ENCODE results near the gene STAP1.
A peak's percentile ranks its signal among the peaks of the same experiment; 100 is the strongest.
"Not testable (repeated sequence)": the region's sequence is repeated elsewhere in the genome, so short reads cannot be mapped to it uniquely, and the experiment has no call there.

STAP1 gene, protein sequence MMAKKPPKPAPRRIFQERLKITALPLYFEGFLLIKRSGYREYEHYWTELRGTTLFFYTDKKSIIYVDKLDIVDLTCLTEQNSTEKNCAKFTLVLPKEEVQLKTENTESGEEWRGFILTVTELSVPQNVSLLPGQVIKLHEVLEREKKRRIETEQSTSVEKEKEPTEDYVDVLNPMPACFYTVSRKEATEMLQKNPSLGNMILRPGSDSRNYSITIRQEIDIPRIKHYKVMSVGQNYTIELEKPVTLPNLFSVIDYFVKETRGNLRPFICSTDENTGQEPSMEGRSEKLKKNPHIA

DNA sequence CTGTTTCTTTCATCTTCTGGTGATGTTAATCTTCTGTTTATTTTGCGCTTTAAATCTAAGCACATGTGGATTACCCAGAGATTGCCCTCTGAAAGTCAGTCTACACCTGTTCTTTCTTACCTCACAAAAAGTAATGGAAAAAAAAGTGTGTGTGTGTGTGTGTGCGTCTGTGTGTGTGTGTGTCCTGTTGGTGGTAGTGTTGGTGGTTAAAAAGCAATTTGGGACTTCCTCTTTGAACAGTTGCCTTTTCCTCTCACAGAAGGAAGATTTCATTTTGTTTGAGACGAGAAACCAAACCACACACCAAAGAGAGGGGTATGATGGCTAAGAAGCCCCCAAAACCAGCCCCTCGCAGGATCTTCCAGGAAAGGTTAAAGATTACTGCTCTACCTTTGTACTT is at the start of gene STAP1:
TSS of gene STAP1 (plus strand) at position 235 of the 400 bp plus-strand sequence. CDS start at position 318, 83 bp downstream.
- no peak for DNase-seq (ENCODE audit: low read depth)

DNA sequence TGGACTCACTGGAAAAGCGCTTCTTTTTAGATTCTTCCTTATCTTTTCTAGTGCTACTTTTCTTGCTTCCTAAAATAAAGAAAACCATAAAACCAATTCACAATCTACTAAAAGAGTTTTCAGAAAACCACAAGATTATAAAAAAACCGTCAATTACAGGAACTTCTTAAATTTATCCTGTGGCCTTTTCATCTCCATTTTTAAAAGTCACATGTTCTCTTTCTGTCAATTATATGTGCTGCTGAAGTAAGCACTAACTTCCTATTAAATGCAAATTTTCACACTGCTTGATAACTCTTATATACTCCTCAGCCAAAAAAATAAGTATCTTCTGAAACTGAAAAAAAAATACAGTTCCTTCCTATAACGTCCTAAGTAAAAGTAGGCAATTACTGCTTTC is 46.0 kb upstream of the STAP1 start:
- DNase-seq (ENCODE audit: low read depth), result no peak

DNA sequence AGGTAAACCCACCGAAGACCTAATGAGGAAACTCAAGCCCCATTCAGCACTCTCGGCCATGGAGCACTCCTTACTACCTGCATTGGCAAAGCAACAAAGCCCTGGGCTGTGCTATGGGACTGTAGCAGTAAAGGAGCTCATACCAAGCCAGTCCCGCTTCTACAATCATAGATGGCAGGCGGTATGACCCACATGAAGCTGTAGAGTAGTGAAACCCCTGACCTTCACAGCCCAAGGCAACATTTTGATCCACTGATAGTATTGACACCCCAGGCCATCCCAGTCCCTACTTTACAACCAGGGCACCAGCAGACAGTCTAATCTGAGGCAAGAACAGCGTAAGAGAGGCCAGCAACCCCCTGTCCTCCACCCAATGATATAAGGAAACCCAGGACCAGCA is 38.4 kb upstream of the STAP1 start:
- no peak for DNase-seq (ENCODE audit: low read depth)

DNA sequence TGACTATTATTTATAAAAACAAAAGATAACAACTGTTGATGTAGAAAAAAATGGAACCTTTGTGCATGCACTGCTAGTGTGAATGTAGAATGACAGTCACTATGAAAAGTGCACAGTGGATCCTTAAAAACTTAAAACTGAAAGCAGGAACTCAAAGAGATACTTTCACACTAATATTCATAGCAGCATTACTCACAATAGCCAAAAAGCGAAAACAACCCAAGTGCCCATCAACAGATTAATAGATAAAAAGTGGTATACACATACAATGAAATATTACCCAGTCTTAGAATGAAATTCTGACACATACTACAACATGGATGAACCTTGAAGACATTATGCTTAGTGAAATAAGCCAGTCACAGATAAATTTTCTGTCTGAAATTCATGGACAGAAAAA is 37.0 kb upstream of the STAP1 start:
- DNase-seq (ENCODE audit: low read depth), result no peak

DNA sequence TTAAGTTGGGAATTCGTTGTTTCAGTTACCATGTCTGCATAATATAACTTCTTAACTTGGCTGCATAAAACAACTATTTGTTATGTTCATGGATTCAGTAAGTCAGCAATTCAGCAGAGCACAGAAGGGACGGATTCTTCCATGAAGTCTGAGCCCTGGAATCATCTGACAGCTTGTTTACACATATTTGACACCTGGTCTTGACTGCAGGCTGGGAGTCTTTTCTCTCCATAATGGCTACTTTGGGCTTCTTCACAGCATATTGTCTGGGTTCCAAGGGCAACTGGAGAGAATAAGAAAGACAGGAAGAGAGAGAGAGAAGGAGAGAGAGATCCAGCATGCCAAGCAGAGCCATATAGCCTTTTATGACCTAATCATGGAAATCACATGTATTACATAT is 36.3 kb upstream of the STAP1 start:
- DNase-seq (ENCODE audit: low read depth), result no peak

DNA sequence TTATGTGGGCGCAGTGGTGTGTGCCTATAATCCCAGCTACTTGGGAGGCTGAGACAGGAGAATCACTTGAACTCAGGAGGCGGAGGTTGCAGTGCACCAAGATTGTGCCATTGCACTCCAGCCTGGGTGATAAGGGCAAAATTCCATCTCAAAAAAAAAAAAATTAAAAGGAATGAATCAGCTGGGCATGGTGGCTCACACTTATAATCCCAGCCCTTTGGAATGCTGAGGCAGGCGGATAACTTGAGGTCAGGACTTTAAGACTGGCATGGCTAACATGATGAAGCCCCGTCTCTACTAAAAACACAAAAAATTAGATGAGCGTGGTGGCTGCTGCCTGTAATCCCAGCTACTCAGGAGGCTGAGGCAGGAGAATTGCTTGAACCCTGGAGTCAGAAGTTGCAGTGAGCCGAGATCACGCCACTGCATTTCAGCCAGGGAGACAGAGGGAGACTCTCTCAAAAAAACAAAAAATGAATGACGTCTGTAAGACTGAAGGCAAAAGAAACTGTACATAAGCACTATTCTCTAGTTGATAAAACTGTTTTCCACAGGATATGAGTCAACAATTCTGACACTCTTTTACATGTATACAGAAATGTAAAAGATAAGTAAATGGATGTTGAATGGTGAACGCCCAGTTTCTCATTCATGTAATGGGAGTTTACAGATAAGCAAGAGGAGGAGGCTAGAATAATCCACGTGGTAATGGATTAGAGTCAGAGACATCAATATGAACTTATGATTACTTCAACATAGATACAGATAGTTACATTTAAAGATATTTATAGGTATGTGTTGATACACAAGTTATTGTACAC is 35.5 kb upstream of the STAP1 start:
- DNase-seq (ENCODE audit: low read depth), result no peak

DNA sequence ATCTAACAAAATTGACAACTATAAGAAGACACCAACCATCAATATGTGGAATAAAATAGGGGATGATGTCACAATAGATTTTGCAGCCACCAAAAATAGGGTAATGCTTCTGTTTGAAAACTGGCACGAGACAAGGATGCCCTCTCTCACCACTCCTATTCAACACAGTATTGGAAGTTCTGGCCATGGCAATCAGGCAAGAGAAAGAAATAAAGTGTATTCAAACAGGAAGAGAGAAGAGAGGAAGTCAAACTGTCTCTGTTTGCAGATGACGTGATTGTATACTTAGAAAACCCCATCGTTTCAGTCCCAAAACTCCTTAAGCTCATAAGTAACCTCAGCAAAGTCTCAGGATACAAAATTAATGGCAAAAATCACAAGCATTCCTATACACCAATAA is 34.4 kb upstream of the STAP1 start:
- DNase-seq (ENCODE audit: low read depth), result not testable (repeated sequence)

DNA sequence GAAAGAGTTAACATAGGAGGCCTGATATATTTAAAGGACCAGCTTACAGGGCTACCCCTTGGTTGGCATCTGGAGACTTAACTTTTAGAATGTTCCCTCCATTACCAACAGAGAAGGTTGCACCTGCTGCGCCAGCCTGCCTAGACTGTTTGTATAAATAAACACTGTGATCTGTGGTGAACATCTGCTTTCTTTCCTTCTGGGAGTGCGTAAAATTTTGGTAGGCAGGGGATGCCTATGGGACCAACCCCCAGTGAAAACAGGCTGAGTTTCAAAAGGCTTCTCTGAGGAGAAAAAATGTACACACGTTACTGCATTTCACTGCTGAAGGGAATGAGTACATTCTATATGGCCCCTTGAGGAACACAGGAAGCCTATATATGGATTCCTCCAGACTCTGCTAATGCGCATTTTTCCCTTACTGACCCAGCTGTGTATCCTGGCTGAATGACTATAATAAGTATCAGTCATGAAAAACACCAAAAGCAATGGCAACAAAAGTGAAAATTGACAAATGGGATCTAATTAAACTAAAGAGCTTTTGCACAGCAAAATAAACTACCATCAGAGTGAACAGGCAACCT is 27.1 kb upstream of the STAP1 start:
- DNase-seq (ENCODE audit: low read depth), result no peak

DNA sequence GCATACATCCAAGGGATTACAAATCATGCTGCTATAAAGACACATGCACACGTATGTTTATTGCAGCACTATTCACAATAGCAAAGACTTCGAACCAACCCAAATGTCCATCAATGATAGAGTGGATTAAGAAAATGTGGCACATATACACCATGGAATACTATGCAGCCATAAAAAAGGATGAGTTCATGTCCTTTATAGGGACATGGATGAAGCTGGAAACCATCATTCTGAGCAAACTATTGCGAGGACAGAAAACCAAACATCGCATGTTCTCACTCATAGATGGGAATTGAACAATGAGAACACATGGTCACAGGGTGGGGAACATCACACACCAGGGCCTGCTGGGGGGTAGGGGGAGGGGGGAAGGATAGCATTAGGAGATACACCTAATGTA is 26.1 kb upstream of the STAP1 start:
- DNase-seq (ENCODE audit: low read depth), result not testable (repeated sequence)

DNA sequence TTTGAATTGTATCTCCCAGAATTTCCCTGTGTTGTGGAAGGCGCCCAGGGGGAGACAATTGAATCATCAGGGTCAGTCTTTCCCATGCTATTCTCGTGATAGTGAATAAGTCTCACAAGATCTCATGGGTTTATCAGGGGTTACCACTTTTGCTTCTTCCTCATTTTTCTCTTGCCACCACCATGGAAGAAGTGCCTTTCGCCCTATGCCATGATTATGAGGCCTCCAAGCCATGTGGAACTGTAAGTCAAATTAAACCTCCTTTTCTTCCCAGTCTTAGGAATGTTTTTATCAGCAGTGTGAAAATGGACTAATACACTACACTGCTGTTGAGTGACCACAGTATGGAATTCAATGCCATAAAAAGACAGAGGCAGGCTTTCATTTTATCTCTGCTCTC is 25.4 kb upstream of the STAP1 start:
- DNase-seq (ENCODE audit: low read depth), result no peak

DNA sequence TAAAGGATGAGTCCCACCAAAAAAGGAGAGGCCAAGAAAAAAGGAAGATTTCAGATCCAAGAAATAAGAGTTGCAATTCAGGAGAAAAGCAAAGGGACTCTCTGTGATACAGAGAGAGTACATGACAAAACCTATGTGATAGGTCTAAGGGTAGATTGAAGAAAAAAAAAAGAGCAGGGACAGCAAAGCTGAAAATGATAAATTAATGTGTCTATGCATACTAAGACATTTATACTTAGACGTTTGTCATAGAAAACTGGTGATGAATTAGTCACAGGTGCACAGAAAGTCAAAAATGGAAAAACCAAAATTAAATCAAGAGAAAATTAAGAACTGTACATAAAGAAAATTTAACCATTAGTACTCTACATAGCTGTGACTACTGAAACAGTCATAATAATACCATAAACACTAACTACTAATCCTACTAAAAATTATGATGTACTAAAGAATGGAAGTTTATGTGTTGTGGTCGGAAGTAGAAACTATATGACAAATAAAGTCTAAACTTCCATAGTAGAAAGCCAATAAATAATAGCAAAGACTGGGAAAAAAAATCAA is 23.2 kb upstream of the STAP1 start:
- DNase-seq (ENCODE audit: low read depth), result no peak

DNA sequence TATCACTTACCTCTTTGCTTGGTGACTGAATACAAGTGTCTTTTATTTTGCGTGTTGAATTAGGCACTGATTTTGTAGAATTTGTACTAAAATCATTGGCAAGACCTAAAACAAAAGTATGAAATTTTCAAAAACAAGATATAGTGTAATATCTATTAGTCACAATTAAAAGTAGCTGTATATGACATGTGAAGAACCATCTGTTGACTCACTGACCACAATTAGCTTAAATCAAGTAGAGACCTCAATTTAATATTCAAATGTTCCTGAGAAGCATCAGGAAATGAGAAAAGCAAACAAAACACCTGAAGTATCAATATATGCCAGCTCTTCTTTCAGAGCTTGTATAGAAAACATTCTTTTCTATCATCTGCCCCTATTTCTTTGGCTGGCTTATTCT is 18.7 kb upstream of the STAP1 start:
- no peak for DNase-seq (ENCODE audit: low read depth)

DNA sequence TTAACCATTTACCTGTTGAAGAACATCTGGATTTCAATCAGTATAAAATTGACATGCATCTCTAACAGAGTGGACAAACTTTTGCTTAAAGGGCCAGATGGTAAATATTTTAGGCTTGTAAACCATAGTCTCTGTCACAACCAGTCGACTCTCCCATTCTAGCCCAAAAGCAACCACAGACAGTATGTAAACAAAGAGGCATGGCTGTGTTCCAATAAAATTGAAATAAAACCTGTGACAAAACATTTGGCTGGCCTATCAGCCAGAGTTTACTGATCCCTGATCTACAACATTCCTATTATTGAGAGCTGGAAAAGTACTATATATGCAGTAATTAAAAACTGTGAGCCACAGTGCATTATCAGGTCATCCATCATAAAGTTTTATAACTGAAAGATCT is 16.5 kb upstream of the STAP1 start:
- no peak for DNase-seq (ENCODE audit: low read depth)

DNA sequence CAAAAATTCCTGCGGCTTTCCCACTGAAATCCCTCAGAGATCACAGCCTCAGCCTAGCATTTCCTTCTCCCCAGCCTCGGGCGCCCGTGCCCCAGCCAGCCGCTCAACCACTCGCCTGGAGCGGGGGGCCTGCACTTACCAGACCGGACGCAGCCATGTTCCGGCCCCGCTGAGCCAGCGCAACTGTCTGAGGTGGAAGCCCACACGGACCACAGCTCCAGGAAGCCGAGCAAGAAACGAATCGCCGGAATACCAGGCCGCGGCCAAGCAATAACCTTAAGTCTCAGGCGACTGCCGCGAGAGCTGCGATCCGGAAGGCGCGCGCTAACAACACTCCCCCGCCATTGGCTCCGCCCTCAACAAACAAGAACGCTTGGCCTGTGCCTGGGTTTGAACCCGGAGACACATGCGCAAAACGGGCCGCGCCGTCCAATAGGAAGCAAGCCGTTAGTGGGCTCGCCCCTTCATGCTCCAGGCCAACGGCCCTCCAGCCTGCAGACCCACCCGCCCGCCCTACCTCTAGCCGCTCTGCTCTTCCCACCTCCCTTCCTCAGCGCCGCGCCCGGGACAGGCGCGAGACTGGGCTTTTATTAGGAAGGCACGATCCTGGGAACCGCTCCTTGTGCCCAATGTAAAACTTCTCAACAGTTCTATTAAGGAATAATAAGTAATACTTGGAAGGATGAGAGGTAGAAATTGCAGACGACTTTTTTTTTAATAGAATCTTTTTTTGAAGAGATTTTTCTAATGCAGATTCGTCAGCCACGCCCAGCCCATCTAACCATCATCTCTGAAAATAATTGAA is 13.1 kb upstream of the STAP1 start, which contains the start of gene CENPC:
TSS of gene CENPC (minus strand) at position 305 of the 805 bp plus-strand sequence. CDS start at position 157, 148 bp downstream.
- DNase-seq (ENCODE audit: low read depth), result peak; percentile 81

DNA sequence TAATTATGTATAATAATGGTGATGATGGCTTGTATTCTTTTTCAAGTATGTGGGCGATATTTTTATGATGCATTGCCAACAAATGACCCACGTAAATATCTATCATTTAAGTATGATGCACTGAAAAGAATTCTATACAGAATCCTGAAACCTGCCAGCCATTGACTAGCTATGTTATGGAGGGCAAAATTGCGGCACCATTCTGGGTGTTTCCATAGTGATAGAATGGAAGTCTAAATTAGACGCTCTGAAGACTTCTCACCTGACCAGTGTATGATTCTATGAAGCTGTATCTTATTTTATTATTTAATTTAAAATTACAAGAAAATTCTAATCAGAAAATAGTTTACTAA is 12.5 kb upstream of the STAP1 start:
- no peak for DNase-seq (ENCODE audit: low read depth)

DNA sequence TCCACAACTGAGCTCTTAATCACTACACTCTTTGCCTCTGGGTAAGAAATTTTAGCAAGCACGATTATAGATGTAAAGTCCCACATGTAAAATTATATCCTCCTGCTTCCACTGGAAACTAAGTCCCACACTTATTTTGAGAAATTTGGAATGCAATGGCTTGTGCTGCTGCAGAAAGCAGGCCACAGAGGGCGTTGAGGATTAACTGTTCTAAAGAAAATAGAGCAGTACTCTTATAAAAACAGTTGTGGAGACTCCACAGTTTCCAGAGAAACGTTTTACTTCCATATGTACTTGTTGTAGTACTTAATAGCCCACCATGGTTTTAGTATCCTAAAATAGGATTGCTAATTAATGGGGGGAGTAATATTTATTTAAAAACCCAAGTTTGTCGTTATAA is 11.6 kb upstream of the STAP1 start:
- DNase-seq (ENCODE audit: low read depth), result no peak

DNA sequence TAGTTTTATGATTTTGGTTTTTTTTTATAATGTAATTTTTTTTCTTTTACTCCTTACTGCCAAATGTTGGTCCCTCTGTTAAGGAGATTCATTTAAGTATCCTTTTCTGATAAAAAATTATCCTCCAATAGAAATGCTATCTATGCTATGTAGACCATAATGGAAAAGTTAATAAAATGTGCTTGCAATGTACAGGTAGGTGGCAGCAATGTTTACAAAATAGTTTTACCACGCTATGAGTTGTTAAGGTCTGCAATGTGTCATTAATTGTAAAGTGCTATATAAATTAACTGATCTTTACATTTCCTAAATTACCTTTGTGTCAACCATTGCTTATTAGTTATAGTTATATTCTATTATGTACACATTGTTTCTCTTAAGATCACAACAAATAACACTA is 9.4 kb upstream of the STAP1 start:
- DNase-seq (ENCODE audit: low read depth), result no peak

DNA sequence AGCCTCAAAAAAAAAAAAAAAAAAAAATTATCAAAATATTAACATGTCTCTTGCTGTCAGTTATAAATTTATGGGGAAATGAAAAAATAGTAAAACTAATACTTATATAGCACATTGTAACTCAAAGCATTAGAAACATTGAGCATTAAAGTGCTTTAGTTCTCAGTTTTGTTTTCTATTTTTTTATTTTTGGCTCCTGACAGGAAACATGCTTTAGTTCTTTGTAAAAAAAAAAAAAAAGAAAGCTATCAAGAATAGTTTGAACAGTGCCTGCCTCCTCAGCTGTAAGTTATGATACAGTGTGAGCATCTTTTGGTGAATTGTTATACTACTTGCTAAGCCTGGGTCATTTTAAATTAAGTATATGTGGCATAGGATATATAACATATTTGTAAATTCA is 8.1 kb upstream of the STAP1 start:
- DNase-seq (ENCODE audit: low read depth), result no peak

DNA sequence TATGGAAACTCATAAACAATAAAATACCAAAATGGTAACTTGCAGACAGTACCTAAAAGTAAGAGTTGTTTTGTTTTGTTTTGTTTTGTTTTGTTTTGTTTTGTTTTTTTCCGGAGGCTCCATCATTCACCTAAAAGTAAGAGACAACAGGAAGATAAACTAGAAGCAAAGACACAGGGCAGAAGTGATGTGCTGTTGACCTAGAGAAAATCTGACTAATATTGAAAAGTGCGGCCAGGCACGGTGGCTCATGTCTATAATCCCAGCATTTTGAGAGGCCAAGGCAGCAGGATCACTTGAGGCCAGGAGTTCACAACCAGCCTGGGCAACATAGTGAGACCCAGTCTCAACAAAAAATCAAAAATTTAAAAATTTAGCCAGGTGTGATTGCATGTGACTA is 7.7 kb upstream of the STAP1 start:
- DNase-seq (ENCODE audit: low read depth), result no peak

DNA sequence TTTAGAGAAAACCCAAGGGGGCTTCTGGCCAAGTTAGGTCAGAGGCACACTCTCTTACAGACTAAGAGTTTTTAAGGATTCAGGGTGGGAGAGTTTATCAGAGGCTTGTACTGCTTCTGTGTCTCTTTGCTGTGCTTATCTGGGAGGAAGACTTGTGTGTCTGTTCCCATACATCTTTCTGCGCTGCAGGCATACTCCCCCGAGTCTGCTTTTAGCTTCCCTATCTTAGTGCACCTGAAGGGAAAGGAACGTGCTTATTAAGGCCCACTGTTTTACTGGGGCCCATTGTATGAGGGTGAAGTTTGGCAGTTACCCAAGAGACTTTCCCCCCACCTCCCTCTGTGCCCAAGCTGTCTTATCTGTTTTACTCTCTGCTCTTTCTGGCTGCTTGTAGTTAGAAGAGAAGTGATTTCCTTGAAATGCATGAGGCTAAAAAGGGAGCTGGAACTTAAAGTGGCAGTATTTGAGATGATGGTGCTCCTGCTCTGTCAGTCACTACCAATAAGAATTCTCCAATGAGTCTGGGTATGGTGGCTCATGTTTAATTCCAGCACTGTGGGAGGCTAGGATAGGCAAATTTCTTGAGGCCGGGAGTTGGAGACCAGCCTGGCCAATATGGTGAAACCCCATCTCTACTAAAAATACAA is 6.3 kb upstream of the STAP1 start:
- DNase-seq (ENCODE audit: low read depth), result not testable (repeated sequence)

DNA sequence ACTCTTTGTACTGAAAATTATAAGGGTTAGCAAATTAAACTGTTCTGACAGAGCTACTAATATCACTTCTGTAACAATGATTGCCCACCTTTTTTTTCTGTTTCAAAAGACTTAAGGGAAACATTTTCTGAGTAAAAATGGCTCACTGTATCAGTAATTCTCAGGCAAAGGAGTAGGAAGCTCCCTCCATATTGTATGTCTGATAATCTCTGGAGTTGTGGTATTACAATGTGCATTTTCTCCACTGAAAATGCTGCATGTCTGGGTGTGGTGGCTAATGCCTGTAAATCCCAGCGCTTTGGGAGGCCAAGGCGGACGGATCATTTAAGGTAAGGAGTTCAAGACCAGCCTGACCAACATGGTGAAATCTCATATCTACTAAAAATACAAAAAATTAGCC is 4.4 kb upstream of the STAP1 start:
- DNase-seq (ENCODE audit: low read depth), result no peak

DNA sequence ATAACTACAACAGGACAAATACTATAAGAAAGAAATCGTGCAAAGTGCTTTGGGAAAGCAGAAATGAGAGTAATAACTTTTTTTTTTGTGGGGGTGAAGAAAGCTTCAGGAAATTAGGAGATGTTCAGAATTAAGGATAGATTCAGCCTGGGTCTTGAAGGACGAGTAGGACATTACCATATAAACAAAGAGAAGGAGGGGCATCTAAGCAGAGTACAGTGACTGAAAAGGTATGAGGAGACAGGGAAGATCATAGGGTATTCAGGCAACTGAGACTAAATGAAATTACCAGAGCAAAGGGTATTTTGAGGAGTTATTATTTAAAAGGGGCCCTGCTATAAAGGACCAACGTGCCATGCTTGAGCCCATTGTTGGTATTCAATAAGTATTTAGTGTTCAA is 3.1 kb upstream of the STAP1 start:
- DNase-seq (ENCODE audit: low read depth), result no peak
